Coronary artery (tissue), 2 donors: ENCODE data around the gene GATAD2B.

Experiments
- DNase-seq: peaks from one replicate; pipeline ENCODE4 v3.0.0-alpha.2; 2017; ENCODE audit warnings: low spot score
- H3K27ac ChIP-seq, 2 donors: fragments of 200-600 bp; sonication (generic); one replicate each; pipeline ENCODE4 v1.5.1; 2016 to 2019
- H3K4me3 ChIP-seq: fragments of 200-600 bp; sonication (generic); 2 replicates; pipeline ENCODE4 v1.5.1; 2016; ENCODE audit warnings: mild to moderate bottlenecking, moderate library complexity
- CTCF ChIP-seq: fragments of 200-600 bp; sonication (generic); IDR thresholded peaks from one replicate; pipeline ENCODE4 v1.5.1; 2019; ENCODE audit warnings: antibody characterized with exemption

Gene GATAD2B

GRCh38 chr1:153963850-153964331 lies 41.1 kb upstream of the GATAD2B start:
- Histone ChIP-seq H3K27ac (peak overlapping the region; percentile 93 to 99), H3K4me3 (peak overlapping the region; percentile 77)
- no peak for DNase-seq
- no peak for TF ChIP-seq CTCF

GRCh38 chr1:153963030-153963849 lies 40.5 kb upstream of the GATAD2B start, which contains the start of gene SLC39A1:
Gene SLC39A1 (minus strand): TSS chr1:153963537. CDS start chr1:153962715, 822 bp downstream.
- Histone ChIP-seq H3K4me3 (peak within 1 kb of the TSS; percentile 77), H3K27ac (peak within 1 kb of the TSS; percentile 93 to 99)
- DNase-seq, result peak; percentile 99
- no peak for TF ChIP-seq CTCF

- H3K4me3 ChIP-seq, result peak overlapping the region; percentile 77
- H3K27ac ChIP-seq, result peak overlapping the region; percentile 93 to 99
- no peak for TF ChIP-seq CTCF
- DNase-seq, result no peak
Observed at GRCh38 chr1:153962088-153963029, 39.6 kb upstream of the GATAD2B start.

GRCh38 chr1:153961421-153961820 lies 38.6 kb upstream of the GATAD2B start:
- peak overlapping the region; percentile 93 to 99 for H3K27ac ChIP-seq
- TF ChIP-seq CTCF, result no peak
- H3K4me3 ChIP-seq, result no peak overlapping the region
- no peak for DNase-seq

- TF ChIP-seq CTCF, result no peak
- no peak for DNase-seq
- Histone ChIP-seq H3K27ac (peak overlapping the region in 1 of 2 donors; percentile 5), H3K4me3 (no peak overlapping the region)
Observed at GRCh38 chr1:153960206-153960605, 37.4 kb upstream of the GATAD2B start.

GRCh38 chr1:153959454-153959853 lies 36.7 kb upstream of the GATAD2B start:
- H3K4me3 ChIP-seq, result no peak overlapping the region
- TF ChIP-seq CTCF, result no peak
- DNase-seq, result no peak
- peak overlapping the region; percentile 79 to 96 for H3K27ac ChIP-seq
